Measurements from ENCODE around the gene KITLG. TPM values are rescaled to one million over a fixed set of nuclear protein-coding genes. Genes with fewer than 3 reads are reported as not detected.

The KITLG gene
- total RNA-seq, 4 donors from 2014 or later: 3.9 to 7.1 (median 4.6) TPM

DNA sequence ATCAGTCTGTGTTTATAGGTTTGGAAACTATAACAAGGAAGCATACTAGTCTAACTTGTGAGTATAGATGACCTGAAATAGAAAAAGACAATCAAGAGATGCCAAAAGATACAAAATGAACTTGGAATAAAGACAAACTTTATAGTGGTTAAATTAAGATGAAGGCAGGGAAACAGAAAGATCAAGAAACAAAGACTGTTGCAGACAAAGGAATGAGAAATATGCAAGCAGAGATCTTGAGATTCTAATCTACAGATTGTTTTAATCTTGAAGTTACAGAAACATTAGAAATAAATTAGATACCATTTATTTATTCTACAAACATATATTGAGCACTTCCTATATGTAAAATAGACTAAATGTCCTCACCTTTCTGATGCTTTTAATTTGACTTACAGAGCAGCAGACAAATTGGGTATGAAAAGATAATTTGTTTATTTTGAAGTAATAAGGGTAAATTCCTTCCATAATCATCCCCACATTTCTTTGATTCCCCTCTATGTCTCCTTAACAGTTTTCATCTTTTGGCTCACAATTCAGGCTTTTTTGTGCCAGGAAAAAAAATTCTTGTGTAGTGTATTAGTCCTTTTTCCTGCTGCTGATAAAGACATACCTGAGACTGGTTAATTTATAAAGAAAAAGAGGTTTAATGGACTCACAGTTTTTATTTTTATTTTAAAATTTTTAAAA is 134.4 kb downstream of the KITLG start:
- TF ChIP-seq, protein P1, sequence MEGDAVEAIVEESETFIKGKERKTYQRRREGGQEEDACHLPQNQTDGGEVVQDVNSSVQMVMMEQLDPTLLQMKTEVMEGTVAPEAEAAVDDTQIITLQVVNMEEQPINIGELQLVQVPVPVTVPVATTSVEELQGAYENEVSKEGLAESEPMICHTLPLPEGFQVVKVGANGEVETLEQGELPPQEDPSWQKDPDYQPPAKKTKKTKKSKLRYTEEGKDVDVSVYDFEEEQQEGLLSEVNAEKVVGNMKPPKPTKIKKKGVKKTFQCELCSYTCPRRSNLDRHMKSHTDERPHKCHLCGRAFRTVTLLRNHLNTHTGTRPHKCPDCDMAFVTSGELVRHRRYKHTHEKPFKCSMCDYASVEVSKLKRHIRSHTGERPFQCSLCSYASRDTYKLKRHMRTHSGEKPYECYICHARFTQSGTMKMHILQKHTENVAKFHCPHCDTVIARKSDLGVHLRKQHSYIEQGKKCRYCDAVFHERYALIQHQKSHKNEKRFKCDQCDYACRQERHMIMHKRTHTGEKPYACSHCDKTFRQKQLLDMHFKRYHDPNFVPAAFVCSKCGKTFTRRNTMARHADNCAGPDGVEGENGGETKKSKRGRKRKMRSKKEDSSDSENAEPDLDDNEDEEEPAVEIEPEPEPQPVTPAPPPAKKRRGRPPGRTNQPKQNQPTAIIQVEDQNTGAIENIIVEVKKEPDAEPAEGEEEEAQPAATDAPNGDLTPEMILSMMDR (IDR thresholded peaks at IDR 0.05 in 4 of 5, conservative IDR thresholded peaks at IDR 0.05 in 1 of 5): no peak
- no peak for TF ChIP-seq POLR2A (IDR thresholded peaks at IDR 0.05)
- Histone ChIP-seq H3K36me3 (no peaks in the 10 kb centered on the region), H3K27me3 (no peaks in the 10 kb centered on the region), H3K9me3 (no peaks in the 10 kb centered on the region), H3K4me3 (no peak overlapping the region), H3K4me1 (no peaks in the 10 kb centered on the region), H3K27ac (no peak overlapping the region)
- intact Hi-C loops (cut with DNase I; ENCODE audit: low total_unique reads) (no loop called here), in situ Hi-C loops (cut with MboI; ENCODE audit: low sequenced_read_pairs in 4 of 4) (no loop called here)
- ATAC-seq: no peak
- no peak for DNase-seq

DNA sequence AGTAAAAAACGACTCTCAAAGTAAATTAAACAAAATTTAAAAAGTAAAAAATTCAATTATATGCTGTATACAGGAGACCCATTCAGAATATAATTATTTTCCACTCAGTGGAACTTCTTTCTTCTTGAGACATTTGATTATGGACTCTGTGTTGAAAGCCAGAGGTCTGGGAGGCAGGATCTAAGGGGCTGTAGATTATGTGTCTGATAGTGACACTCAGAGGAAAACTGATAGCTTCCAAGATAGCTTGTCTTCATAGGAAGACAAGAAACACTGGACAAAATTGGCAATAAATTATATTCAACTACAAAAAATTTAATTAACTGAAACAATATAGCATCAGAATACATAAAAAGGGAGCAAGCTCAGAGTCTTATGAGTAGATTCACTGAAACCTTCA is 135.8 kb downstream of the KITLG start:
- ATAC-seq (no peak), DNase-seq (no peak)
- Histone ChIP-seq H3K9me3 (no peaks in the 10 kb centered on the region), H3K36me3 (no peaks in the 10 kb centered on the region), H3K4me3 (no peak overlapping the region), H3K27ac (no peak overlapping the region), H3K4me1 (no peaks in the 10 kb centered on the region), H3K27me3 (no peaks in the 10 kb centered on the region)
- TF ChIP-seq, protein P1 (IDR thresholded peaks at IDR 0.05 in 4 of 5, conservative IDR thresholded peaks at IDR 0.05 in 1 of 5): no peak
- no peak for TF ChIP-seq POLR2A (IDR thresholded peaks at IDR 0.05)
- intact Hi-C loops (cut with DNase I; ENCODE audit: low total_unique reads): no loop called here
- in situ Hi-C loops (cut with MboI; ENCODE audit: low sequenced_read_pairs in 4 of 4): no loop called here
